Stimulated activated CD8-positive, alpha-beta memory T cell treated with anti-CD3 and anti-CD28 coated beads, Interleukin-15, amount 100 ng/mL, for 1 hour (primary cell): ENCODE data around the gene ADCY7.

Source experiments
- DNase-seq: peaks from one replicate; pipeline ENCODE4 v3.0.0-alpha.2; 2020; ENCODE audit warnings: low read depth

ADCY7 gene

GRCh38 chr16:50267651-50268050 is 1.3 kb downstream of the ADCY7 start:
- DNase-seq: no peak

- DNase-seq: no peak
These were observed 2.0 kb downstream of the ADCY7 start for GRCh38 chr16:50268352-50268751.

- no peak for DNase-seq
These were observed 2.8 kb downstream of the ADCY7 start for GRCh38 chr16:50269061-50269705.

- DNase-seq: no peak
These were observed 3.6 kb downstream of the ADCY7 start for GRCh38 chr16:50269769-50270509.

GRCh38 chr16:50270510-50271147 is 4.3 kb downstream of the ADCY7 start:
- DNase-seq: no peak

GRCh38 chr16:50271148-50272041 is 5.0 kb downstream of the ADCY7 start:
- DNase-seq: no peak

- DNase-seq: no peak
These were observed 5.8 kb downstream of the ADCY7 start for GRCh38 chr16:50272111-50272571.

- no peak for DNase-seq
These were observed 6.5 kb downstream of the ADCY7 start for GRCh38 chr16:50272687-50273381.

GRCh38 chr16:50273382-50273690 is 7.0 kb downstream of the ADCY7 start:
- DNase-seq: no peak

- no peak for DNase-seq
These were observed 7.6 kb downstream of the ADCY7 start for GRCh38 chr16:50273888-50274325.

GRCh38 chr16:50274326-50275097 is 8.2 kb downstream of the ADCY7 start:
- no peak for DNase-seq

GRCh38 chr16:50275098-50275415 is 8.7 kb downstream of the ADCY7 start:
- DNase-seq: no peak

- DNase-seq: no peak
These were observed 9.3 kb downstream of the ADCY7 start for GRCh38 chr16:50275428-50276325.

- no peak for DNase-seq
These were observed 9.9 kb downstream of the ADCY7 start for GRCh38 chr16:50276326-50276640.

- no peak for DNase-seq
These were observed 10.6 kb downstream of the ADCY7 start for GRCh38 chr16:50276801-50277555.

- no peak for DNase-seq
These were observed 11.9 kb downstream of the ADCY7 start for GRCh38 chr16:50278251-50278650.

- DNase-seq: no peak
These were observed 13.1 kb downstream of the ADCY7 start for GRCh38 chr16:50279504-50279865.

GRCh38 chr16:50280932-50281331 is 14.6 kb downstream of the ADCY7 start:
- DNase-seq: no peak

GRCh38 chr16:50281391-50282009 is 15.1 kb downstream of the ADCY7 start:
- DNase-seq: no peak
